ENCODE results near the gene ETV6. TPM values are rescaled to one million over a fixed set of nuclear protein-coding genes. Genes with fewer than 3 reads are reported as not detected.

ETV6 gene
- polyA plus RNA-seq, 3 donors: 6.8 to 45.1 (median 11.7) TPM

GRCh38 chr12:11693601-11694000 lies 44.1 kb downstream of the ETV6 start:
- H3K27me3 Mint-ChIP-seq (ENCODE audit: low read depth in 3 of 3): no peaks in the 10 kb centered on the region
- Histone ChIP-seq H3K9me3 (replicated peaks in 1 of 2; ENCODE audit: control insufficient read depth in 1 of 2, insufficient read depth in 1 of 2, low read length in 2 of 2) (no peaks in the 10 kb centered on the region), H3K27me3 (ENCODE audit: control insufficient read depth in 2 of 2, insufficient read depth in 2 of 2, low read length in 2 of 2) (no peaks in the 10 kb centered on the region), H3K4me3 (replicated peaks in 1 of 3; ENCODE audit: low read depth in 2 of 3, low read length in 3 of 3) (no peak overlapping the region), H4K20me1 (ENCODE audit: insufficient read depth, low read length) (peaks cover 87% of the 10 kb centered on the region), H3K36me3 (replicated peaks in 1 of 2; ENCODE audit: control insufficient read depth in 1 of 2, insufficient read depth in 2 of 2, low read length in 2 of 2) (peaks cover 0 to 15% of the 10 kb centered on the region in 2 donors), H3K4me1 (ENCODE audit: control insufficient read depth in 1 of 2, insufficient read depth in 2 of 2, low read length in 2 of 2) (peaks cover 1 to 2% of the 10 kb centered on the region in 2 donors), H3K4me2 (replicated peaks; ENCODE audit: extremely low read depth, low read length, poor library complexity, severe bottlenecking) (no peak overlapping the region), H3K79me2 (ENCODE audit: insufficient read depth, low read length) (peaks cover 99% of the 10 kb centered on the region), H2AFZ (ENCODE audit: insufficient read depth, low read depth, low read length, poor library complexity, severe bottlenecking) (no peak overlapping the region), H3K9ac (ENCODE audit: insufficient read depth, low read length, poor library complexity, severe bottlenecking) (no peak overlapping the region), H3K27ac (ENCODE audit: low read depth in 1 of 2, low read length in 2 of 2) (peak overlapping the region in 1 of 2 donors; percentile 51)
- no peak for TF ChIP-seq CTCF (IDR thresholded peaks at IDR 0.05)
- H3K36me3 Mint-ChIP-seq: peaks cover 21 to 26% of the 10 kb centered on the region in 2 donors
- H3K4me3 Mint-ChIP-seq: no peak overlapping the region
- DNase-seq: no peak
- H3K27ac Mint-ChIP-seq: peak overlapping the region in 6 of 7 donors; percentile 33 to 62 (median 44)
- H3K9me3 Mint-ChIP-seq: no peaks in the 10 kb centered on the region
- intact Hi-C loops (cut with micrococcal nuclease): no loop called here
- peaks cover 41% of the 10 kb centered on the region for H3K4me1 Mint-ChIP-seq

GRCh38 chr12:11694528-11694927 lies 45.1 kb downstream of the ETV6 start:
- Mint-ChIP-seq H3K27ac (no peak overlapping the region), H3K4me3 (no peak overlapping the region), H3K9me3 (no peaks in the 10 kb centered on the region), H3K27me3 (ENCODE audit: low read depth in 3 of 3) (no peaks in the 10 kb centered on the region), H3K4me1 (peaks cover 38% of the 10 kb centered on the region), H3K36me3 (peaks cover 21 to 26% of the 10 kb centered on the region in 2 donors)
- Histone ChIP-seq H3K9me3 (replicated peaks in 1 of 2; ENCODE audit: control insufficient read depth in 1 of 2, insufficient read depth in 1 of 2, low read length in 2 of 2) (no peaks in the 10 kb centered on the region), H3K9ac (ENCODE audit: insufficient read depth, low read length, poor library complexity, severe bottlenecking) (no peak overlapping the region), H3K79me2 (ENCODE audit: insufficient read depth, low read length) (peaks cover 99% of the 10 kb centered on the region), H3K4me2 (replicated peaks; ENCODE audit: extremely low read depth, low read length, poor library complexity, severe bottlenecking) (no peak overlapping the region), H3K27ac (ENCODE audit: low read depth in 1 of 2, low read length in 2 of 2) (no peak overlapping the region), H2AFZ (ENCODE audit: insufficient read depth, low read depth, low read length, poor library complexity, severe bottlenecking) (no peak overlapping the region), H3K36me3 (replicated peaks in 1 of 2; ENCODE audit: control insufficient read depth in 1 of 2, insufficient read depth in 2 of 2, low read length in 2 of 2) (peaks cover 0 to 15% of the 10 kb centered on the region in 2 donors), H4K20me1 (ENCODE audit: insufficient read depth, low read length) (peaks cover 96% of the 10 kb centered on the region), H3K4me3 (replicated peaks in 1 of 3; ENCODE audit: low read depth in 2 of 3, low read length in 3 of 3) (no peak overlapping the region), H3K4me1 (ENCODE audit: control insufficient read depth in 1 of 2, insufficient read depth in 2 of 2, low read length in 2 of 2) (no peaks in the 10 kb centered on the region), H3K27me3 (ENCODE audit: control insufficient read depth in 2 of 2, insufficient read depth in 2 of 2, low read length in 2 of 2) (no peaks in the 10 kb centered on the region)
- TF ChIP-seq CTCF (IDR thresholded peaks at IDR 0.05): no peak
- intact Hi-C loops (cut with micrococcal nuclease): no loop called here
- WGBS (ENCODE audit: insufficient coverage): no CpG with 5 or more reads among the region's 5 CpGs
- no peak for DNase-seq

Data from CD14-positive monocyte (primary cell).